ENCODE measurements around the gene NDST1. TPM values are rescaled to one million over a fixed set of nuclear protein-coding genes. Genes with fewer than 3 reads are reported as not detected.
A peak's percentile ranks its signal among the peaks of the same experiment; 100 is the strongest.

Gene NDST1
- polyA plus RNA-seq, 1 of the 3 experiments (the other 2 are of a cell fraction): 29.2 TPM

- Histone ChIP-seq H4K20me1 (ENCODE audit: insufficient read depth) (no peaks in the 10 kb centered on the region), H2AFZ (ENCODE audit: low read depth) (no peak overlapping the region), H3K4me1 (ENCODE audit: control insufficient read depth in 1 of 2, insufficient read depth in 2 of 2, low read depth in 1 of 2, low read length in 1 of 2) (peaks cover 4 to 28% of the 10 kb centered on the region in 2 experiments; a peak in 3 of 4 replicates), H3K27me3 (ENCODE audit: insufficient read depth) (no peaks in the 10 kb centered on the region), H3K4me2 (0 out of 2 replicates have a peak overlapping the region, but pooled peaks have one; percentile 25), H3K9me2 (no peaks in the 10 kb centered on the region), H3K36me3 (replicated peaks in 1 of 2; ENCODE audit: control insufficient read depth in 1 of 2, insufficient read depth in 2 of 2, low read length in 1 of 2) (peaks cover 54 to 66% of the 10 kb centered on the region in 2 experiments), H3K79me2 (ENCODE audit: insufficient read depth) (no peaks in the 10 kb centered on the region), H3K4me3 (ENCODE audit: low read depth in 2 of 2, low read length in 1 of 2) (no peak overlapping the region), H3F3A (replicated peaks; ENCODE audit: insufficient read depth) (peaks cover 29% of the 10 kb centered on the region), H3K9me3 (no peaks in the 10 kb centered on the region), H3K27ac (ENCODE audit: low read depth in 2 of 2, low read length in 1 of 2) (peak overlapping the region in 1 of 2 experiments; percentile 87; a peak in 2 of 4 replicates), H3K9ac (no peak overlapping the region)
- ChIA-PET CTCF (interaction anchor here (0.6 to 1.8 kb wide), 5 partner anchors 9 to 174 kb away, joined by 3 to 10 read pairs (median 5); no protein-coding TSS in a partner anchor), POLR2A (no interaction called here)
- TF ChIP-seq TAF1 (IDR thresholded peaks at IDR 0.05; ENCODE audit: borderline replicate concordance, low read depth, low read length) (no peak), CHD2 (IDR thresholded peaks at IDR 0.05; ENCODE audit: low read length, partially characterized antibody) (no peak), RFX5 (IDR thresholded peaks at IDR 0.05; ENCODE audit: low read length) (no peak), TEAD4 (IDR thresholded peaks at IDR 0.05; ENCODE audit: borderline replicate concordance, insufficient read depth) (no peak), FOXJ3 (CRISPR knock-in tag; IDR thresholded peaks at IDR 0.05) (no peak), SMC3 (IDR thresholded peaks at IDR 0.05; ENCODE audit: low read depth, low read length) (no peak), GABPA (IDR thresholded peaks at IDR 0.05; ENCODE audit: low read depth) (no peak), MEF2A (IDR thresholded peaks at IDR 0.05; ENCODE audit: borderline replicate concordance, low read depth) (no peak), RXRA (IDR thresholded peaks at IDR 0.05; ENCODE audit: borderline replicate concordance, low read depth) (no peak), RCOR1 (IDR thresholded peaks at IDR 0.05; ENCODE audit: low read length) (no peak), ELF1 (IDR thresholded peaks at IDR 0.05) (no peak), NRF1 (IDR thresholded peaks at IDR 0.05; ENCODE audit: low read depth, low read length) (no peak), MXI1 (IDR thresholded peaks at IDR 0.05; ENCODE audit: low read depth, low read length) (no peak)
- TF ChIP-seq, protein P1, sequence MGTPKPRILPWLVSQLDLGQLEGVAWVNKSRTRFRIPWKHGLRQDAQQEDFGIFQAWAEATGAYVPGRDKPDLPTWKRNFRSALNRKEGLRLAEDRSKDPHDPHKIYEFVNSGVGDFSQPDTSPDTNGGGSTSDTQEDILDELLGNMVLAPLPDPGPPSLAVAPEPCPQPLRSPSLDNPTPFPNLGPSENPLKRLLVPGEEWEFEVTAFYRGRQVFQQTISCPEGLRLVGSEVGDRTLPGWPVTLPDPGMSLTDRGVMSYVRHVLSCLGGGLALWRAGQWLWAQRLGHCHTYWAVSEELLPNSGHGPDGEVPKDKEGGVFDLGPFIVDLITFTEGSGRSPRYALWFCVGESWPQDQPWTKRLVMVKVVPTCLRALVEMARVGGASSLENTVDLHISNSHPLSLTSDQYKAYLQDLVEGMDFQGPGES (IDR thresholded peaks at IDR 0.05; ENCODE audit: low read depth, low read length): no peak
- TF ChIP-seq, protein P2, sequence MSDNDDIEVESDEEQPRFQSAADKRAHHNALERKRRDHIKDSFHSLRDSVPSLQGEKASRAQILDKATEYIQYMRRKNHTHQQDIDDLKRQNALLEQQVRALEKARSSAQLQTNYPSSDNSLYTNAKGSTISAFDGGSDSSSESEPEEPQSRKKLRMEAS (IDR thresholded peaks at IDR 0.05; ENCODE audit: low read depth): no peak
- TF ChIP-seq, protein P3, sequence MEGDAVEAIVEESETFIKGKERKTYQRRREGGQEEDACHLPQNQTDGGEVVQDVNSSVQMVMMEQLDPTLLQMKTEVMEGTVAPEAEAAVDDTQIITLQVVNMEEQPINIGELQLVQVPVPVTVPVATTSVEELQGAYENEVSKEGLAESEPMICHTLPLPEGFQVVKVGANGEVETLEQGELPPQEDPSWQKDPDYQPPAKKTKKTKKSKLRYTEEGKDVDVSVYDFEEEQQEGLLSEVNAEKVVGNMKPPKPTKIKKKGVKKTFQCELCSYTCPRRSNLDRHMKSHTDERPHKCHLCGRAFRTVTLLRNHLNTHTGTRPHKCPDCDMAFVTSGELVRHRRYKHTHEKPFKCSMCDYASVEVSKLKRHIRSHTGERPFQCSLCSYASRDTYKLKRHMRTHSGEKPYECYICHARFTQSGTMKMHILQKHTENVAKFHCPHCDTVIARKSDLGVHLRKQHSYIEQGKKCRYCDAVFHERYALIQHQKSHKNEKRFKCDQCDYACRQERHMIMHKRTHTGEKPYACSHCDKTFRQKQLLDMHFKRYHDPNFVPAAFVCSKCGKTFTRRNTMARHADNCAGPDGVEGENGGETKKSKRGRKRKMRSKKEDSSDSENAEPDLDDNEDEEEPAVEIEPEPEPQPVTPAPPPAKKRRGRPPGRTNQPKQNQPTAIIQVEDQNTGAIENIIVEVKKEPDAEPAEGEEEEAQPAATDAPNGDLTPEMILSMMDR (IDR thresholded peaks at IDR 0.05): no peak
- DNase-seq: no peak
Observed at GRCh38 chr5:150541895-150542294, 34.0 kb downstream of the NDST1 start.
